NCI-H1436 (cell line): ENCODE measurements around the gene IFT22.
"Not testable (repeated sequence)": the region's sequence is repeated elsewhere in the genome, so short reads cannot be mapped to it uniquely, and the experiment has no call there.

Experiments used
- DNase-seq: peaks from one replicate; lab custom pipeline; 2025; lab: John Stamatoyannopoulos, UW

The IFT22 gene

GRCh38 chr7:101277155-101277554 is 44.5 kb downstream of the IFT22 start:
- DNase-seq: no peak

- no peak for DNase-seq
These were observed 48.4 kb downstream of the IFT22 start for GRCh38 chr7:101273206-101273605.

- DNase-seq: no peak
These were observed 50.6 kb downstream of the IFT22 start for GRCh38 chr7:101271021-101271420.

- no peak for DNase-seq
These were observed 51.9 kb downstream of the IFT22 start for GRCh38 chr7:101269664-101270063.

- no peak for DNase-seq
These were observed 55.7 kb downstream of the IFT22 start for GRCh38 chr7:101265622-101266516.

- DNase-seq: not testable (repeated sequence)
These were observed 57.4 kb downstream of the IFT22 start for GRCh38 chr7:101264102-101264706.
